Measurements from ENCODE around the gene PLEKHS1. TPM values are rescaled to one million over a fixed set of nuclear protein-coding genes. Genes with fewer than 3 reads are reported as not detected.

Gene PLEKHS1
- total RNA-seq, 1 experiment from 2014 or later = 4.9 TPM

DNA sequence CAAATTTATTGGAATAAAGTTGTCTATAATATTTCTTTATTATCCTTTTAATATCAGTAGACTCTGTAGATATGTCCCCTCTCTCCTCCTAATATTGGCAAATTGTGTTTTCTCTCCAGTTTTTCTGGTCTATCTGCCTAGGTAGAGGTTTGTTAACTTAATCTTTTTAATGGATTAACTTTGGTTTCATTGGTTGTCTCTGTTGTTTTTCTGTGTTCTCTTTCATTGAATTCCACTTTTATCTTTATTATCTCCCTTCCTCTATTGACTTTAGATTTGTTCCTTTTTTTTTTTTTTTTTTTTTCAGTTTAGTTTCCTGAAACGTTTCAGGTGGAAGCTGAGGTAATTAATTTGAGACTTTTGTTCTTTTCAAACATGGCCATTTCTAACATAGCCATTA lies 10.6 kb downstream of the PLEKHS1 start:
- H3K79me2 ChIP-seq (ENCODE audit: low read depth) = no peaks in the 10 kb centered on the region
- POLR2A ChIA-PET (ENCODE audit: unreplicated experiment) = interaction anchor here (0.7 kb wide), 1 partner anchor 185 kb away, joined by 24 read pairs; no protein-coding TSS in a partner anchor
- H3K27ac ChIP-seq = no peak overlapping the region
- no peaks in the 10 kb centered on the region for H3F3A ChIP-seq (ENCODE audit: insufficient read depth, low read depth)
- no peak overlapping the region for H2AFZ ChIP-seq
- no peak overlapping the region for H3K4me2 ChIP-seq
- H3K36me3 ChIP-seq (ENCODE audit: low read depth) = no peaks in the 10 kb centered on the region
- no peaks in the 10 kb centered on the region for H4K20me1 ChIP-seq (ENCODE audit: insufficient read depth)
- no peaks in the 10 kb centered on the region; the same call in 1 of the 2 replicates for H3K9me2 ChIP-seq (ENCODE audit: insufficient read depth)
- no peaks in the 10 kb centered on the region for H3K9me3 ChIP-seq (ENCODE audit: insufficient read depth, low read depth)
- DNase-seq = no peak
- no TSS peak for BruUV-seq (replicated peaks)
- CTCF ChIA-PET = no interaction called here
- H3K27me3 ChIP-seq (ENCODE audit: insufficient read depth, low read depth) = no peaks in the 10 kb centered on the region
- intact Hi-C loops (cut with micrococcal nuclease; ENCODE audit: unreplicated experiment) = no loop called here
- no peak overlapping the region for H3K4me3 ChIP-seq
- no peak for TF ChIP-seq EZH2 (IDR thresholded peaks at IDR 0.05; ENCODE audit: low read depth)
- TF ChIP-seq, protein P1, sequence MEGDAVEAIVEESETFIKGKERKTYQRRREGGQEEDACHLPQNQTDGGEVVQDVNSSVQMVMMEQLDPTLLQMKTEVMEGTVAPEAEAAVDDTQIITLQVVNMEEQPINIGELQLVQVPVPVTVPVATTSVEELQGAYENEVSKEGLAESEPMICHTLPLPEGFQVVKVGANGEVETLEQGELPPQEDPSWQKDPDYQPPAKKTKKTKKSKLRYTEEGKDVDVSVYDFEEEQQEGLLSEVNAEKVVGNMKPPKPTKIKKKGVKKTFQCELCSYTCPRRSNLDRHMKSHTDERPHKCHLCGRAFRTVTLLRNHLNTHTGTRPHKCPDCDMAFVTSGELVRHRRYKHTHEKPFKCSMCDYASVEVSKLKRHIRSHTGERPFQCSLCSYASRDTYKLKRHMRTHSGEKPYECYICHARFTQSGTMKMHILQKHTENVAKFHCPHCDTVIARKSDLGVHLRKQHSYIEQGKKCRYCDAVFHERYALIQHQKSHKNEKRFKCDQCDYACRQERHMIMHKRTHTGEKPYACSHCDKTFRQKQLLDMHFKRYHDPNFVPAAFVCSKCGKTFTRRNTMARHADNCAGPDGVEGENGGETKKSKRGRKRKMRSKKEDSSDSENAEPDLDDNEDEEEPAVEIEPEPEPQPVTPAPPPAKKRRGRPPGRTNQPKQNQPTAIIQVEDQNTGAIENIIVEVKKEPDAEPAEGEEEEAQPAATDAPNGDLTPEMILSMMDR (conservative IDR thresholded peaks at IDR 0.05) = no peak
- H3K4me1 ChIP-seq (replicated peaks; ENCODE audit: insufficient read depth) = no peaks in the 10 kb centered on the region

DNA sequence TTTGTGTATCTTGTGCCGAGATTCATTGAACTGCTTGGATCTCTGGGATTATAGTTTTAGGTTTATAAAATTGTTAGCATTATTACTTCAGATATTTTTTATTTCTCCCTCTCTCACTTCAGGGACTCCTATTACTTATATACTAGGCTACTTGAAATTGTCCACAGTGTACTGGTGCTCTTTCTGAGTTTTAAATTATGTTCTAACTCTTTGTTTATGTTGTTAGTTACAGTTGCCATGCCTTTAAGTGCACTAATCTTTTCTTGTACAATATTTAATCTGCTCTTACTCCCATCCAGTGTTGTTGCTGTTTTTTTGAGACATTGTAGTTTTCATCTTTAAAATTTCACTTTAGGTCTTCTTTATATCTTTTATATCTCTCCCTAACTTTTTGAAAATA lies 13.1 kb downstream of the PLEKHS1 start:
- Histone ChIP-seq H3K36me3 (ENCODE audit: low read depth) (no peaks in the 10 kb centered on the region), H2AFZ (no peak overlapping the region), H3K9me3 (ENCODE audit: insufficient read depth, low read depth) (no peaks in the 10 kb centered on the region), H3K27me3 (ENCODE audit: insufficient read depth, low read depth) (no peaks in the 10 kb centered on the region; the same call in 1 of the 2 replicates), H3K79me2 (ENCODE audit: low read depth) (no peaks in the 10 kb centered on the region), H3K27ac (no peak overlapping the region), H4K20me1 (ENCODE audit: insufficient read depth) (no peaks in the 10 kb centered on the region), H3K9me2 (ENCODE audit: insufficient read depth) (no peaks in the 10 kb centered on the region; the same call in 1 of the 2 replicates), H3K4me3 (no peak overlapping the region), H3K4me2 (no peak overlapping the region), H3F3A (ENCODE audit: insufficient read depth, low read depth) (no peaks in the 10 kb centered on the region), H3K4me1 (replicated peaks; ENCODE audit: insufficient read depth) (no peaks in the 10 kb centered on the region)
- CTCF ChIA-PET = no interaction called here
- no TSS peak for BruUV-seq (replicated peaks)
- TF ChIP-seq EZH2 (IDR thresholded peaks at IDR 0.05; ENCODE audit: low read depth) = no peak
- TF ChIP-seq, protein P1 (conservative IDR thresholded peaks at IDR 0.05) = no peak
- POLR2A ChIA-PET (ENCODE audit: unreplicated experiment) = no interaction called here
- DNase-seq = no peak
- intact Hi-C loops (cut with micrococcal nuclease; ENCODE audit: unreplicated experiment) = no loop called here

DNA sequence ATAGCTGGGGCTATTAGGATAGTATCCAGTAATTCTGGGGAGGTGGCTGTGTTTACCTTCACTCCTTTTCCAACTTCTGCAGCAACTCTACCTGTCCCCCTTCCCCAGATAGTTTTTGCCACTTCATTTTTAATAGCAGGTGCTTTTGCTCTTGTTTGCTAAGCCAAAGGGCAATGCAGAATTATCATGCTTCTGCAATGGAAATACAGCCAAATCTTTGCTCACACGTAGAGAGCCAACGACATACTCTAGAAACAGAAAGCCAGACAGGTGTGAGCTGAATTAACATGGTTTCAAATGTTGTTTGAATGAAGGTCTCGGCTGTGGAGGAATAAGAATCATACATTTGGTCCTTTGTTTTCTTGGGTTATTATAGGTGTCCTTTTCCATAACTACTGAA lies 14.4 kb downstream of the PLEKHS1 start:
- Histone ChIP-seq H3K27me3 (ENCODE audit: insufficient read depth, low read depth) (no peaks in the 10 kb centered on the region; the same call in 1 of the 2 replicates), H2AFZ (no peak overlapping the region), H3K4me1 (replicated peaks; ENCODE audit: insufficient read depth) (no peaks in the 10 kb centered on the region), H3K4me3 (no peak overlapping the region), H3K9me3 (ENCODE audit: insufficient read depth, low read depth) (no peaks in the 10 kb centered on the region), H3K9me2 (ENCODE audit: insufficient read depth) (no peaks in the 10 kb centered on the region; the same call in 1 of the 2 replicates), H3K36me3 (ENCODE audit: low read depth) (no peaks in the 10 kb centered on the region), H3F3A (ENCODE audit: insufficient read depth, low read depth) (no peaks in the 10 kb centered on the region), H4K20me1 (ENCODE audit: insufficient read depth) (no peaks in the 10 kb centered on the region), H3K27ac (no peak overlapping the region), H3K79me2 (ENCODE audit: low read depth) (no peaks in the 10 kb centered on the region), H3K4me2 (no peak overlapping the region)
- ChIA-PET POLR2A (ENCODE audit: unreplicated experiment) (no interaction called here), CTCF (interaction anchor here (0.5 kb wide), 1 partner anchor 916 kb away, joined by 3 read pairs; no protein-coding TSS in a partner anchor)
- BruUV-seq (replicated peaks) = no TSS peak
- TF ChIP-seq, protein P1 (conservative IDR thresholded peaks at IDR 0.05) = no peak
- TF ChIP-seq EZH2 (IDR thresholded peaks at IDR 0.05; ENCODE audit: low read depth) = no peak
- DNase-seq = no peak
- intact Hi-C loops (cut with micrococcal nuclease; ENCODE audit: unreplicated experiment) = no loop called here

Measured in PC-9 (cell line).